ENCODE results near the gene DMRTC1.
"Not testable (repeated sequence)": the region's sequence is repeated elsewhere in the genome, so short reads cannot be mapped to it uniquely, and the experiment has no call there.

GRCh38 chrX:72830701-72831100, 112.9 kb downstream of the DMRTC1 start:
- not testable (repeated sequence) for TF ChIP-seq ZNF274 (IDR thresholded peaks at IDR 0.05; ENCODE audit: low read depth, low read length); YY1 (IDR thresholded peaks at IDR 0.05; ENCODE audit: insufficient read depth, insufficient read length)
